H1 (cell line): ENCODE measurements around the gene KIF5C. TPM values are rescaled to one million over a fixed set of nuclear protein-coding genes. Genes with fewer than 3 reads are reported as not detected.

Experiments used
- CHD7 ChIP-seq: fragments of 300-600 bp; sonication (generic); IDR thresholded peaks from 2 replicates; pipeline ENCODE4 v1.7.1; 2012; ENCODE audit warnings: low read length, moderate library complexity, mild to moderate bottlenecking, inconsistent platforms; ENCODE audit not compliant: insufficient replicate concordance
- EP300 ChIP-seq, 2 experiments: IDR thresholded peaks; 1 replicate in 1 of 2; 2 replicates in 1 of 2; pipeline ENCODE4 v1.6.1; 2011 to 2012; ENCODE audit warnings: low read depth in 2 of 2, low read length in 2 of 2, mild to moderate bottlenecking in 2 of 2, borderline replicate concordance in 1 of 2, inconsistent platforms in 1 of 2, moderate library complexity in 1 of 2
- PHF8 ChIP-seq: fragments of 200-600 bp; sonication (generic); conservative IDR thresholded peaks from 2 replicates; pipeline ENCODE4 v1.7.1; 2012; ENCODE audit warnings: low read depth, mild to moderate bottlenecking, inconsistent platforms, low read length, moderate library complexity
- POLR2AphosphoS5 ChIP-seq: IDR thresholded peaks from 2 replicates; pipeline ENCODE4 v1.6.1; 2011; ENCODE audit warnings: low read depth, low read length
- RAD21 ChIP-seq, 2 experiments: IDR thresholded peaks in 1 of 2; conservative IDR thresholded peaks in 1 of 2; 2 replicates each; pipeline ENCODE4 v1.6.1; 2011; ENCODE audit warnings: low read depth in 2 of 2, low read length in 2 of 2, improper control_type of control experiment in 1 of 2, inconsistent platforms in 1 of 2, mild to moderate bottlenecking in 1 of 2, moderate library complexity in 1 of 2
- RFX5 ChIP-seq: IDR thresholded peaks from 2 replicates; pipeline ENCODE4 v1.6.1; 2011; ENCODE audit warnings: low read depth, low read length, improper control_type of control experiment, borderline replicate concordance
- SIRT6 ChIP-seq: IDR thresholded peaks from one replicate; pipeline ENCODE4 v1.7.1; 2012; ENCODE audit warnings: low read length, inconsistent platforms
- TAF1 ChIP-seq: IDR thresholded peaks from 2 replicates; pipeline ENCODE4 v1.6.1; 2011; ENCODE audit warnings: mild to moderate bottlenecking, low read depth, low read length
- TEAD4 ChIP-seq: IDR thresholded peaks from 2 replicates; pipeline ENCODE4 v1.6.1; 2012; ENCODE audit warnings: low read depth, low read length, inconsistent platforms, mixed read lengths
- ZNF274 ChIP-seq: IDR thresholded peaks from 2 replicates; pipeline ENCODE4 v1.7.0; 2012; ENCODE audit warnings: low read length, borderline replicate concordance; ENCODE audit errors: extremely low read depth
- polyA plus RNA-seq, 7 experiments: library from polyadenylated mRNA; depleted of rRNA in 3 of 7; stranded (reverse) in 5 of 7; unstranded in 2 of 7; fragments of >200 nt in 5 of 7; fragments of 200-250 nt in 2 of 7; gene quantifications; 1 replicate in 5 of 7; 2 replicates in 1 of 7; 4 replicates in 1 of 7; pipeline versions ENCODE4 v1.2.1 to v1.2.3, GENCODE V29; 2011 to 2013; ENCODE audit warnings: missing spikeins in 2 of 7, mixed read lengths in 2 of 7
- total RNA-seq: library from RNA; stranded (reverse); fragmentation: NEBNext Ultra II Directional; extraction: Animal tissue kit (Norgen Biotek cat#: 25700); gene quantifications from 2 replicates; pipeline ENCODE4 v1.2.1, GENCODE V29; 2021

KIF5C gene
- total and polyA plus RNA-seq, 2 of the 8 experiments (the other 6 are each of a cell fraction or from before 2014, with no cell fraction given), result 16.3 to 66.4 TPM

- TF ChIP-seq CHD7 (no peak), EP300 (IDR thresholded peaks at IDR 0.05; ENCODE audit: borderline replicate concordance in 1 of 2, low read depth in 2 of 2, low read length in 2 of 2) (no peak), RFX5 (no peak), TEAD4 (no peak), SIRT6 (no peak), ZNF274 (no peak), TAF1 (no peak), POLR2AphosphoS5 (no peak), PHF8 (no peak), RAD21 (IDR thresholded peaks at IDR 0.05 in 1 of 2, conservative IDR thresholded peaks at IDR 0.05 in 1 of 2; ENCODE audit: low read depth in 2 of 2, low read length in 2 of 2) (no peak)
These were observed 154.4 kb downstream of the KIF5C start (continued) for GRCh38 chr2:149029307-149029965.
